ENCODE data around the gene NYNRIN. TPM values are rescaled to one million over a fixed set of nuclear protein-coding genes. Genes with fewer than 3 reads are reported as not detected.

NYNRIN gene
- total and polyA plus RNA-seq, 10 of the 15 experiments (the other 5 are each of a cell fraction or from before 2014, with no cell fraction given) = under 0.01 to 0.15 (median 0.01) TPM; not detected in 5

- peak; percentile 60; the same call in 1 of the 2 replicates for TF ChIP-seq ZNF384 (IDR thresholded peaks at IDR 0.05; ENCODE audit: borderline replicate concordance, low read depth, low read length)
- TF ChIP-seq MYB (IDR thresholded peaks at IDR 0.05; ENCODE audit: borderline replicate concordance, low read depth, low read length) = no peak
- TF ChIP-seq MTA3 (IDR thresholded peaks at IDR 0.05; ENCODE audit: borderline replicate concordance, low read length) = no peak
- no peak for TF ChIP-seq ZBTB33 (IDR thresholded peaks at IDR 0.05)
- 0 out of 2 replicates have a peak, but pooled peaks have one; percentile 23 for TF ChIP-seq CHD2 (IDR thresholded peaks at IDR 0.05; ENCODE audit: borderline replicate concordance, low read depth, low read length)
These were observed 32.4 kb upstream of the NYNRIN start (continued) for GRCh38 chr14:24366413-24366720.

- Histone ChIP-seq H4K20me1 (ENCODE audit: control insufficient read depth, insufficient read depth) (no peaks in the 10 kb centered on the region), H3K9ac (ENCODE audit: control insufficient read depth, insufficient read depth, low read length) (peak overlapping the region; percentile 59; the same call in 1 of the 2 replicates), H3K9me3 (replicated peaks; ENCODE audit: control insufficient read depth, insufficient read depth, low read length) (no peaks in the 10 kb centered on the region), H3K27me3 (replicated peaks in 1 of 2; ENCODE audit: control insufficient read depth in 2 of 2, insufficient read depth in 2 of 2, low read length in 1 of 2) (peaks cover 1 to 6% of the 10 kb centered on the region in 2 experiments), H3K27ac (ENCODE audit: control insufficient read depth, insufficient read depth) (peak overlapping the region; percentile 48), H3K79me2 (ENCODE audit: control insufficient read depth, insufficient read depth, low read length) (no peaks in the 10 kb centered on the region), H2AFZ (ENCODE audit: control insufficient read depth, low read depth, low read length) (peak overlapping the region; percentile 80), H3K4me2 (ENCODE audit: control insufficient read depth, insufficient read depth) (peak overlapping the region; percentile 83), H3K36me3 (ENCODE audit: control insufficient read depth in 2 of 2, insufficient read depth in 2 of 2, low read length in 1 of 2) (no peaks in the 10 kb centered on the region), H3K4me1 (ENCODE audit: control insufficient read depth, insufficient read depth, low read length) (peaks cover 16% of the 10 kb centered on the region), H3K4me3 (peak overlapping the region; percentile 53; the same call in 1 of the 2 replicates)
- CTCF ChIA-PET = interaction anchor here (0.7 to 2.3 kb wide), 20 partner anchors 13 to 116 kb away, joined by 3 to 163 read pairs (median 7); partner anchors contain the start of genes ADCY4, CBLN3, DHRS1 and KHNYN
- no TSS peak for BruUV-seq (replicated peaks)
- SMC1A ChIA-PET (ENCODE audit: uncharacterized antibody, unreplicated experiment) = interaction anchor here (0.6 to 2.3 kb wide), 8 partner anchors 30 to 69 kb away, joined by 3 to 79 read pairs (median 12); partner anchors contain the start of genes CBLN3 and KHNYN
- FAIRE-seq (no peak), ATAC-seq (peak; percentile 79), DNase-seq (ENCODE audit: low read depth, low spot score) (peak; percentile 34)
- POLR2A ChIA-PET = interaction anchor here (0.7 to 2.3 kb wide), 15 partner anchors 8 to 607 kb away, joined by 3 to 61 read pairs (median 3); partner anchors contain the start of genes CBLN3, DCAF11, KHNYN and NRL
- RAD21 ChIA-PET (ENCODE audit: unreplicated experiment) = interaction anchor here (0.6 to 2.3 kb wide), 17 partner anchors 16 to 1478 kb away, joined by 3 to 122 read pairs (median 5); partner anchors contain the start of genes ADCY4, CBLN3, DHRS1 and KHNYN
- WGBS (ENCODE audit: insufficient coverage, insufficient replicate concordance, low lambda C conversion rate, missing lambda C conversion rate) = under 1% methylated on average over 36 of the region's 40 CpGs
- intact Hi-C loops (cut with micrococcal nuclease; ENCODE audit: unreplicated experiment) (loop anchor here (5.0 kb wide), 2 partner anchors 35 to 45 kb away; no protein-coding TSS in a partner anchor), in situ Hi-C loops (cut with MboI) (loop anchor here (5.0 kb wide), 1 partner anchor 65 kb away; no protein-coding TSS in a partner anchor)
- TF ChIP-seq IKZF1 (conservative IDR thresholded peaks at IDR 0.05) (peak; percentile 21), TCF7 (IDR thresholded peaks at IDR 0.05; ENCODE audit: borderline replicate concordance) (0 out of 2 replicates have a peak, but pooled peaks have one; percentile 4), ZSCAN29 (IDR thresholded peaks at IDR 0.05) (peak; percentile 49; the same call in 1 of the 2 replicates), CREM (IDR thresholded peaks at IDR 0.05; ENCODE audit: low read depth) (0 out of 2 replicates have a peak, but pooled peaks have one; percentile 44), IKZF2 (IDR thresholded peaks at IDR 0.05) (peak in 1 of 2 experiments; percentile 25; a peak in 1 of 4 replicates), BHLHE40 (IDR thresholded peaks at IDR 0.05; ENCODE audit: borderline replicate concordance in 1 of 2, low read depth in 2 of 2, low read length in 1 of 2) (peak in 1 of 2 experiments; percentile 41; a peak in 1 of 4 replicates), ATF2 (IDR thresholded peaks at IDR 0.05; ENCODE audit: low read length) (no peak), PKNOX1 (IDR thresholded peaks at IDR 0.05) (peak; percentile 28; the same call in 1 of the 2 replicates), POLR2AphosphoS2 (IDR thresholded peaks at IDR 0.05; ENCODE audit: low read depth, low read length) (no peak), BCL11A (IDR thresholded peaks at IDR 0.05; ENCODE audit: low read depth, low read length) (0 out of 2 replicates have a peak, but pooled peaks have one; percentile 12), POU2F2 (IDR thresholded peaks at IDR 0.05; ENCODE audit: borderline replicate concordance, low read depth, low read length) (no peak)
These were observed 31.9 kb upstream of the NYNRIN start for GRCh38 chr14:24366721-24367513.
